Esophagus muscularis mucosa (tissue), 4 donors: ENCODE results near the gene MME. TPM values are rescaled to one million over a fixed set of nuclear protein-coding genes. Genes with fewer than 3 reads are reported as not detected.
"Not testable (repeated sequence)": the region's sequence is repeated elsewhere in the genome, so short reads cannot be mapped to it uniquely, and the experiment has no call there.

Experiments
- DNase-seq: peaks from one replicate; pipeline ENCODE4 v3.0.0-alpha.2; 2017; ENCODE audit errors: extremely low spot score
- H3K27ac ChIP-seq, 4 donors: fragments of 200-600 bp; sonication (generic); replicated peaks in 1 of 4; 1 replicate in 3 of 4; 2 replicates in 1 of 4; pipeline ENCODE4 v1.5.1; 2016 to 2019; ENCODE audit warnings: mild to moderate bottlenecking in 1 of 4
- H3K27me3 ChIP-seq, 4 donors: fragments of 200-600 bp; sonication (generic); one replicate each; pipeline versions ENCODE4 v1.5.1 to v1.6.0; 2016 to 2019
- H3K36me3 ChIP-seq, 4 donors: fragments of 200-600 bp; sonication (generic); one replicate each; pipeline ENCODE4 v1.5.1; 2016 to 2019
- H3K4me1 ChIP-seq, 4 donors: fragments of 200-600 bp; sonication (generic); one replicate each; pipeline ENCODE4 v1.5.1; 2016 to 2019
- H3K4me3 ChIP-seq, 4 donors: fragments of 200-600 bp; sonication (generic); 1 replicate in 2 of 4; 2 replicates in 2 of 4; pipeline ENCODE4 v1.5.1; 2016 to 2019; ENCODE audit warnings: mild to moderate bottlenecking in 4 of 4, moderate library complexity in 1 of 4
- H3K9me3 ChIP-seq, 4 donors: fragments of 200-600 bp; sonication (generic); 1 replicate in 3 of 4; 2 replicates in 1 of 4; pipeline ENCODE4 v1.5.1; 2016 to 2019
- EP300 ChIP-seq: sonication (generic); formaldehyde crosslinking; IDR thresholded peaks from one replicate; pipeline ENCODE4 v1.6.1; 2017; ENCODE audit warnings: antibody characterized with exemption
- POLR2A ChIP-seq: fragments of 450-650 bp; IDR thresholded peaks from one replicate; pipeline ENCODE4 v1.6.1; 2017; ENCODE audit warnings: antibody characterized with exemption, moderate library complexity, mild to moderate bottlenecking, low read depth
- POLR2AphosphoS5 ChIP-seq, 2 donors: sonication (generic); formaldehyde crosslinking; IDR thresholded peaks; one replicate each; pipeline ENCODE4 v1.6.1; 2017; ENCODE audit warnings: antibody characterized with exemption in 2 of 2
- WGBS: methylation state at CpG from one replicate; pipeline ENCODE4 v1.1.5; 2018; 5-methylcytosine and 5-hydroxymethylcytosine counted together
- intact Hi-C: fragments of 100-400 bp; cut with DNase I; formaldehyde crosslinking; loops from one replicate; pipeline ENCODE4 v1.15.1; 2023
- total RNA-seq, 4 donors: library from RNA; depleted of rRNA; stranded (reverse); fragments of >200 nt; gene quantifications; one replicate each; pipeline versions ENCODE4 v1.1.0 to v1.2.1, GENCODE V29; 2016
- TF ChIP-seq, protein P1 (sequence below), 3 experiments: fragments of 200-600 bp in 2 of 3; fragments of 450-650 bp in 1 of 3; sonication (generic) in 2 of 3; IDR thresholded peaks; one replicate each; pipeline ENCODE4 v1.5.1; 2017 to 2019; ENCODE audit warnings: antibody characterized with exemption in 3 of 3, mild to moderate bottlenecking in 2 of 3, moderate library complexity in 1 of 3

Gene MME
- total RNA-seq, 4 donors from 2014 or later, result 1.7 to 6.5 (median 4.5) TPM

DNA sequence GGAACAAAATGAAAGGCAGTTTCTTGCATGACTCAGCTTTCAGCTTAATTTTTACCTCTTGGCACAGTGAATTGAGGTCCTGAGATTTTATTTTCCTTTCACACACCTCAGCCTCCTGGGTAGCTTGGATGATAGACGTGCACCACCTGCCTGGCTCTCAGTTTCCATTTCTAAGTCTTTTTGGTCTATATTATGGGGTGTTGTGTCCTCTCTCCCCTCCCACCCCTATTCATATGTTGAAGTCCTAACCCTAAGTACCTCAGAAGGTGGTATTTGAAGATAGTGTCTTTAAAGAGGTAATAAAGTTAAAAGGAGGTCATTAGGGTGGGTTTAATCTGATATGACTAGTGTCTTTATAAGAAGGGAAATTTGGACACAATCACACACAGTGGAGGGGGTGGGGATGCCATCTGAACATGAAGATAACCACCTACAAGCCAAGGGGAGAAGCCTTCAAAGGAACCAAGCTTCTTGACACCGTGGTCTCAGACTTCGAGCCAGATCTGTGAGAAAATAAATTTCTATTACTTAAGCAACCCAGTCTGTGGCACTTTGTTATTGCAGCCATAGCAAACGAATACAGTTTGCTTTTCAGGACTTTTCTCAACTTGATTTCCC is 128.2 kb downstream of the MME start:
- intact Hi-C loops, result no loop called here
- H3K9me3 ChIP-seq, result no peaks in the 10 kb centered on the region
- no peak for DNase-seq
- H3K4me3 ChIP-seq, result no peak overlapping the region
- no peak overlapping the region for H3K27ac ChIP-seq
- H3K36me3 ChIP-seq, result no peaks in the 10 kb centered on the region
- WGBS, result 79% methylated on average over 4 of the region's 4 CpGs
- no peaks in the 10 kb centered on the region for H3K4me1 ChIP-seq
- TF ChIP-seq POLR2AphosphoS5 (IDR thresholded peaks at IDR 0.05) (no peak), EP300 (no peak), POLR2A (no peak)
- TF ChIP-seq, protein P1, sequence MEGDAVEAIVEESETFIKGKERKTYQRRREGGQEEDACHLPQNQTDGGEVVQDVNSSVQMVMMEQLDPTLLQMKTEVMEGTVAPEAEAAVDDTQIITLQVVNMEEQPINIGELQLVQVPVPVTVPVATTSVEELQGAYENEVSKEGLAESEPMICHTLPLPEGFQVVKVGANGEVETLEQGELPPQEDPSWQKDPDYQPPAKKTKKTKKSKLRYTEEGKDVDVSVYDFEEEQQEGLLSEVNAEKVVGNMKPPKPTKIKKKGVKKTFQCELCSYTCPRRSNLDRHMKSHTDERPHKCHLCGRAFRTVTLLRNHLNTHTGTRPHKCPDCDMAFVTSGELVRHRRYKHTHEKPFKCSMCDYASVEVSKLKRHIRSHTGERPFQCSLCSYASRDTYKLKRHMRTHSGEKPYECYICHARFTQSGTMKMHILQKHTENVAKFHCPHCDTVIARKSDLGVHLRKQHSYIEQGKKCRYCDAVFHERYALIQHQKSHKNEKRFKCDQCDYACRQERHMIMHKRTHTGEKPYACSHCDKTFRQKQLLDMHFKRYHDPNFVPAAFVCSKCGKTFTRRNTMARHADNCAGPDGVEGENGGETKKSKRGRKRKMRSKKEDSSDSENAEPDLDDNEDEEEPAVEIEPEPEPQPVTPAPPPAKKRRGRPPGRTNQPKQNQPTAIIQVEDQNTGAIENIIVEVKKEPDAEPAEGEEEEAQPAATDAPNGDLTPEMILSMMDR (IDR thresholded peaks at IDR 0.05), result no peak
- H3K27me3 ChIP-seq, result no peaks in the 10 kb centered on the region

DNA sequence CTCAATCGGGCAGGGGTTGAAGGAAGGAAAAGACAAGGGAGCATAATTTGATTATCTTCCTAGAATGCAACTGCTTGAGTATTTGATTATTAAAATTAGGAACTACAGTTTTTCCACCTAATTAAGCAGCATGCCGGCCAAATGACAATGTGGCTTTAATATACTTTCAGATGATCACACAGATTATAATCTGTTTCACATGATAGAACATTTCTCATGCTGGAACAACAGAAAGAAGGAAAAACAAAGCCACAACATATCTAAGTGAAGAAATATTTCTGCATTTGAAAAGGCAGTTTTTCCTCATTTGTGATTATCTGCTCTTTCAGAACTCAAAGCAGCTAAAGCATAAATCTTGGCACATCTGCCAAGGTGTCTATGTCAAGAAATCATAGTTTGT is 130.6 kb downstream of the MME start:
- intact Hi-C loops, result no loop called here
- Histone ChIP-seq H3K27me3 (no peaks in the 10 kb centered on the region), H3K4me3 (no peak overlapping the region), H3K36me3 (no peaks in the 10 kb centered on the region), H3K4me1 (no peaks in the 10 kb centered on the region), H3K27ac (no peak overlapping the region), H3K9me3 (no peaks in the 10 kb centered on the region)
- TF ChIP-seq, protein P1 (IDR thresholded peaks at IDR 0.05), result no peak
- TF ChIP-seq POLR2AphosphoS5 (IDR thresholded peaks at IDR 0.05), result no peak
- no peak for DNase-seq
- 87% methylated on average over 2 of the region's 2 CpGs for WGBS

DNA sequence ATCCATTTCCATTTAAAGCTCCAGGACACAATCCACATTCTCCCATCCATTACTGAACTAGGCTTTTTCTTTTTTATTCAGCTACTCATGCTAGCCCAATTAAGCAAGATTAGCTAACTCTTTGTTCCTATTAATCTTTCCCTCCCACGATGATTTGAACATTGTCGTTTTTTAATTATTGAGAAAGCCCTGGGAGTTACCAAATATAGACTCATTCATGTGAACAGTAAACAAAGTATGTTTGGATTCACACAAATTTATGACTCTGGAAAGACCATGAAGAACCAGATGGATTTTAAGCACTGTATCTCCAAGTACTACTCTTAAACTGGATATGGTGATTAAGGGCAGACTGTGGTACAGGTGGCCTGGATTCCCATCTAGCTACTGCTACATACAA is 131.1 kb downstream of the MME start:
- Histone ChIP-seq H3K27ac (no peak overlapping the region), H3K4me3 (no peak overlapping the region), H3K27me3 (no peaks in the 10 kb centered on the region), H3K4me1 (no peaks in the 10 kb centered on the region), H3K36me3 (no peaks in the 10 kb centered on the region), H3K9me3 (no peaks in the 10 kb centered on the region)
- intact Hi-C loops, result no loop called here
- WGBS, result 69% methylated on average over 2 of the region's 2 CpGs
- no peak for DNase-seq
- TF ChIP-seq, protein P1 (IDR thresholded peaks at IDR 0.05), result no peak
- TF ChIP-seq POLR2AphosphoS5 (IDR thresholded peaks at IDR 0.05), result no peak
- TF ChIP-seq POLR2A, result no peak
- TF ChIP-seq EP300, result no peak

DNA sequence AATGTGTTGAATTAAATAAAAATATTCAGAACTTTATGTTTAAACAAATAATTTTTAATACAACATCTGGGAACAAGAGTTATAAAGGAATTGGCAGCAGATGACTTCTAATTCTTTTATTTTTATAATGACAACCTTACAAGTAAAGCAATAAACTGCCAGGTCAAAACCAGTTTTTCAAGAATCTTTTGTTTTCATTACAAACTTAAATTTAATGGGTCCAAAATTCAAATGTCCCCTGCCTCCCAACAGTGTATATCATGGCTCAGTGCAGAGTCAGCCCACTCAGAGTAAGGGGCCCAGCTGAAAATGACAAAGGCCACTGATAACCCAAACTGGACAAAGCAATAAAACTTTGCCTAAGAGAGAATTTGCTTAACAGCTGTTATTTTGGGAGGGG is 131.8 kb downstream of the MME start:
- Histone ChIP-seq H3K9me3 (no peaks in the 10 kb centered on the region), H3K4me1 (no peaks in the 10 kb centered on the region), H3K27me3 (no peaks in the 10 kb centered on the region), H3K36me3 (no peaks in the 10 kb centered on the region), H3K4me3 (no peak overlapping the region), H3K27ac (no peak overlapping the region)
- no peak for DNase-seq
- no peak for TF ChIP-seq POLR2A
- TF ChIP-seq, protein P1 (IDR thresholded peaks at IDR 0.05), result no peak
- TF ChIP-seq POLR2AphosphoS5 (IDR thresholded peaks at IDR 0.05), result no peak
- no peak for TF ChIP-seq EP300
- intact Hi-C loops, result no loop called here

DNA sequence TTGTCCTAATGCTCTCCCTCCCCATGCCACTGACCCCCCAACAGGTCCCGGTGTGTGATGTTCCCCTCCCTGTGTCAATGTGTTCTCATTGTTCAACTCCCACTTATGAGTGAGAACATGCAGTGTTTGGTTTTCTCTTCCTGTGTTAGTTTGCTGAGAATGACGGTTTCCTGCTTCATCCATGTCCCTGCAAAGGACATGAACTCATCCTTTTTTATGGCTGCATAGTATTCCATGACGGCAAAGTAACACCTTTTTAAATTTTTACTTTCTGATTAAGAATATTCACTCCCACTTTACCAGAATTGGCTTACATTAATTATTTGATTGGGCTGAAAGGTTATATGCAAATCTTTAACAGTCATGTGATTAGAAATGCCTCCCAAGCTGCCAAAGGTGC is 135.9 kb downstream of the MME start:
- H3K9me3 ChIP-seq, H3K27me3 ChIP-seq, H3K27ac ChIP-seq, DNase-seq, H3K4me3 ChIP-seq, H3K4me1 ChIP-seq, H3K36me3 ChIP-seq, intact Hi-C loops: not testable (repeated sequence)
- WGBS, result 88% methylated on average over 3 of the region's 3 CpGs
